Effector CD4-positive, alpha-beta T cell (primary cell): Measurements from ENCODE around the gene ITPKA.

Experiments
- DNase-seq: peaks from one replicate; pipeline ENCODE4 v3.0.0-alpha.2; 2020

ITPKA gene

DNA sequence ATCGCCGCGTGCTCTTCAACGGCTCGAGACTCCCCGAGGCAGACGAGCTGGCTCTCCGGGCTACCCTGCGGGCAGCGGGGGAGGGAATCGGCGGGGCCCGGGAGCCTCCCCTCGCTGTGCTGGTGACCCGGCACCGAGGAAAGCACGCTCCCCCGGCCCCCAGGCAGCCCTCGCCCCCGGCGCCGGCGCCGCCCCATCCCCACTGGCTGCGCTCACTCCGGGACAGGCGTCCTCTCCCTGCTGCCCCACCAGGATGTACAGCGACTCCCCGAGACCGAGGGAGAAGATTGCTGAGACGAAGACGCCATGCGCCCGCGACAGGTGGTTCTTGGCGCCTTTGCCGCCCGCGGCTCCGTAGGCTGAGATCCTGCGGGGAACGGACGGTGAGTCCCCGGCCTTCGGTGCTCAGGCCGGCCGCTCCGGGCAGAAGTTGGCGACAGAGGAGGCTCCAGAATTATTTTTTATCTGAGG is 18.3 kb downstream of the ITPKA start:
- DNase-seq: no peak

GRCh38 chr15:41512512-41512939 is 18.9 kb downstream of the ITPKA start:
- no peak for DNase-seq

DNA sequence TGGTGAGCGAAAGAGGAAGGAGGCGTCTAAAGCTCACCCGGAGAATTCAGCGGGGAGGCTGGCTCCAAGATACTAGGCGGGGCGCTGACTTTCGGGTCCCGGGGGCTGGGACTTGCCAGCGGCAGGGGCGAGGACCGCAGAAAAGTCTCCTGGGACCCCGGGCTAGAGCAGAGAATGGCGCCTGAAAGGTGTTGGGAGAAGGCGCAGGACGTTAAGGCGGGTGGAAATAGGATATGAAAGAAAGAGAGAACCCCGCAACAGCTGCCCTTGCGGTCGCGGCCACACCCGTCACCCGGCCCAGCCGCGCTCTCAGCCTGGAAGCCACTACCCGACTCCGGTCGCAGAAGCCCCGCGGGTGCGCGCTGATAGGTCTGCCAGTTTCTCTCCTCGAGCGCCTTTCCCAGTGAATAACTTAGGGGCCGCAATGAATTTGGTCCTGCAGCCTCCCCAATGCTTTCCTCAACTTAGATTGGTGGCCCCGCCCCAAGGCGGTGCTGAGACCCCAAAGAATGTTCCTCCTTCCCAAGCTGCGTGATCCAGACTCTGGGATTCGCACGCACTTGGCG is 19.3 kb downstream of the ITPKA start:
- no peak for DNase-seq

DNA sequence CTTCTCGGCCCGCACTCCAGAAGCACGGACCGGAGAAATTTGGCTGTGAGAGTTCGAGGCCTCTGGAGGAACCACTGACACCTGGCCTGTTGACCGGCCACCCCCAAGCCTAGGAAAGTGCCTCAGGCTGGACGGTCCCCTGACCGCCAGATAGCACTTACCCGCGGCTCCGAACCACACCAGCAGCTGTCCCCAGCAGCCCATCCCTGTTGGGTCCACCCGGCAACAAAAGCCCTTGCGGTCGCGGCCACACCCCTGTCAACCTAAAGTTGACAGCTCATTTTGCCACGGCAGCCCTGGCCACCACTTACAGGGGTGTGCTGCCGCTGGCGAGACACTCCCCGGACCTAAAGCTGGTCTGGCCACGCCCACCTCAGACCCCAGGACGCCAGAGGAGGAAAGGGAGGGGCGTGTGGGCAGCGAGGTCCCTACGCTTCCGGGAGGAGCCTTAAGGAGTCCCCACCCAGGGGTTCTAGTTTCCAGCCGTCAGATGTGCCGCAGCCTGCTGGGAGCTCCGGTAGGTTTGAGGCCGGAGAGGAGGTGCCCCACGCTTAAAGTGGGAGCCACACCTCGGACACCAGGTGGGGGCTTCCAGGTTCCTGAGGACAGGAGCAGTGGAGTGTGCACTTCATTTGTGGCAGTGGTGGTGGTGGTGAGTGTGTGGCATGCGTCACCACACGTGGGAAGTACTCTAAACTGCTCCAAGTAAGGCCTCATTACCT is 20.0 kb downstream of the ITPKA start, which contains the start of gene LTK:
Gene LTK, minus strand, starts transcription at position 322 of the 722 bp plus-strand sequence. Its CDS starts 118 bp downstream, at position 204.
- DNase-seq: no peak

DNA sequence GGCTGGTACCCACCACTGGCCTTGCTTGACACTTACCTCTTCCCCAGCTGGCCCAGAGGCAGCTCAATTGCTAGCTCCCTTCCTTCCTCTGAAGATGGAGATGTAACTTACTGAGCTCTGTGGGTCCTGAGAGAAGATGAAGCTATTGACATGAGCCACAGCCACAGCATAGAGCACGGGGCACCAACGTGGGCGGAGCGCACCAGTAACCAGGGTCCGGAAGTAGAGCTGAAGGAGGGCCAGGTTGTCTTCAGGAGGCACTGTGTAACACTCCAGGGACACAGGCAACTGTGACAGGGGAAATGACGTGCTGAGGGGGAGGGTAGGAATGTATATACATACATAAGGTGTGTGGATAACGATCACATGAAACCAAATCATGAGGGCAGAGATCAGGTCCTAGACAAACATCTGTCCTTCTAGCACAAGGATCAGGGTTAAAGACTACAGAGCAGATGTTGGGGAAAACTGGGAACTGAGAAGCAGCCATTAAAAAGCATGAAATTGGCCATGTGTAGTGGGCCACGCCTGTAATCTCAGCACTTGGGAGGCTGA is 24.3 kb downstream of the ITPKA start:
- DNase-seq: no peak

DNA sequence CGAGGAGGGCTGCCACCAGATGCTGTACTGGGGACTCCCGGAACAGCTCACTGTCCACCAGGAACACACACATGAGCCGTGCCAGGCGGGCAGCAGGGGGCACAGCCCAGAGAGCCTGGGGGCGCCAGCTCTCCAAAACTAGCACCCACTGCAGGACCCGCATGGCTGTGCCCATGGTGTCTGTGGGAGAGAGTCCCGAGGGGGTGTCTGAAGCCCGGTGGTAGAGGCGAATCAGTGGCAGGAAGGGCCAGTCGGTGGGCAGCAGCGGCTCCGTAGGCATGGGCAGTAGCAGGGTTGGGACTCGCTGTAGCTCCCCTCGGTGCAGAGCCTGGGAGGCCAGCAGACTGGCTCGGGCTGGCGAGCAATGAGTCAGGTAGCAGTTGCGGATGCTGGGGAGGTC is 27.0 kb downstream of the ITPKA start:
- DNase-seq: no peak

GRCh38 chr15:41521614-41522013 is 27.9 kb downstream of the ITPKA start:
- no peak for DNase-seq

DNA sequence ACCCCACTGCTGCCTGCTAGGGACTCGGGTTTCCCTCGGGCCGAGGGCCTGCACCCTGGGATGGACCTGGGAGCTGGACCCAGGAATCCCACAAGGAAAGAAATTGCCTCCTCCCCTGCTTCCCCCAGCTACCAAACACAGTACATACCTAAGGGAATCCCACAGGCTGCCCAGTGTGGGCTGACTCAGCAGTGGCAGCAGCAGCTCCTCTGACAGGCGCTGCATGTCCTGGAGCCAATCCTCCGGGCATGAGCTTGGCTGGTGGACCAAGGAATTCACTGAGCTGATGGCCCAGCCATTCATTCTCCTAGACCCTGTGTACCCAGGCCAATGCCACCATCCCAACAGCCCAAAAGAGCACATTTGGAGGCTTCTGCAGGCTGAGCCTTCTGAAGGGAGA is 29.4 kb downstream of the ITPKA start:
- no peak for DNase-seq

GRCh38 chr15:41530363-41530956 is 36.8 kb downstream of the ITPKA start:
- DNase-seq: no peak

- no peak for DNase-seq
These were observed 41.9 kb downstream of the ITPKA start for GRCh38 chr15:41535544-41535943.

- DNase-seq: no peak
These were observed 43.2 kb downstream of the ITPKA start for GRCh38 chr15:41536866-41537265.

- DNase-seq: no peak
These were observed 49.8 kb downstream of the ITPKA start for GRCh38 chr15:41543521-41543870.

GRCh38 chr15:41544650-41545015 is 51.0 kb downstream of the ITPKA start:
- no peak for DNase-seq

- no peak for DNase-seq
These were observed 51.5 kb downstream of the ITPKA start for GRCh38 chr15:41545218-41545617.

- no peak for DNase-seq
These were observed 53.4 kb downstream of the ITPKA start for GRCh38 chr15:41546851-41547786.

- DNase-seq: no peak
These were observed 56.5 kb downstream of the ITPKA start for GRCh38 chr15:41550066-41550775.
